B cell (primary cell): ENCODE results near the gene CMTM8. TPM values are rescaled to one million over a fixed set of nuclear protein-coding genes. Genes with fewer than 3 reads are reported as not detected.

ENCODE experiments used
- ATAC-seq: fragments of 200-7000 bp; cut with Tn5 transposase; one replicate; pipeline ENCODE4 v1.10.0; 2021; ENCODE audit warnings: low read depth, mild to moderate bottlenecking, moderate number of reproducible peaks, moderate library complexity
- CTCF ChIA-PET: fragments of 350-600 bp; sonication (Branson Sonifier 250); formaldehyde crosslinking; loops from one replicate; lab custom pipeline; 2021; ENCODE audit warnings: antibody characterized with exemption, inconsistent platforms; lab: Charles Lee
- POLR2A ChIA-PET: fragments of 350-600 bp; sonication (Branson Sonifier 250); formaldehyde crosslinking; loops from one replicate; lab custom pipeline; 2021; ENCODE audit warnings: antibody characterized with exemption; lab: Charles Lee
- DNase-seq: peaks from one replicate; pipeline ENCODE4 v3.0.0; 2013
- H2AFZ ChIP-seq: 2 replicates; pipeline ENCODE4 v1.6.1; 2012; ENCODE audit warnings: mild to moderate bottlenecking, low read depth, low read length; ENCODE audit not compliant: insufficient read depth, poor library complexity, severe bottlenecking
- H3K27ac ChIP-seq, 2 donors: 1 replicate in 1 of 2; 2 replicates in 1 of 2; pipeline ENCODE4 v1.5.1; 2012 to 2013; ENCODE audit warnings: low read length in 2 of 2, mild to moderate bottlenecking in 2 of 2, moderate library complexity in 1 of 2
- H3K27me3 ChIP-seq, 4 experiments: fragments of 200-600 bp in 1 of 4; sonication (generic) in 1 of 4; replicated peaks in 1 of 4; 1 replicate in 2 of 4; 2 replicates in 2 of 4; pipeline versions ENCODE4 v1.6.1 to v1.7.0; 2013 to 2016; ENCODE audit warnings: low read length in 3 of 4, mild to moderate bottlenecking in 2 of 4, mixed read lengths in 1 of 4, moderate library complexity in 1 of 4; ENCODE audit not compliant: insufficient read depth in 4 of 4, control insufficient read depth in 3 of 4; ENCODE audit errors: control extremely low read depth in 1 of 4
- H3K36me3 ChIP-seq, 2 experiments: replicated peaks in 1 of 2; 1 replicate in 1 of 2; 2 replicates in 1 of 2; pipeline versions ENCODE4 v1.6.1 to v1.7.1; 2013; ENCODE audit warnings: low read length in 1 of 2; ENCODE audit not compliant: insufficient read depth in 2 of 2, control insufficient read depth in 1 of 2; ENCODE audit errors: control extremely low read depth in 1 of 2, extremely low read depth in 1 of 2
- H3K4me1 ChIP-seq, 2 donors: fragments of 200-600 bp in 1 of 2; sonication (generic) in 1 of 2; 1 replicate in 1 of 2; 2 replicates in 1 of 2; pipeline versions ENCODE4 v1.5.1 to v1.6.1; 2013 to 2017; ENCODE audit warnings: low read length in 2 of 2; ENCODE audit not compliant: control insufficient read depth in 2 of 2, insufficient read depth in 2 of 2
- H3K4me2 ChIP-seq: replicated peaks from 2 replicates; pipeline ENCODE3; 2012; ENCODE audit warnings: mild to moderate bottlenecking, low read depth, low read length; ENCODE audit not compliant: poor library complexity, severe bottlenecking
- H3K4me3 ChIP-seq, 5 experiments: fragments of 200-600 bp in 1 of 5; sonication (generic) in 1 of 5; 1 replicate in 3 of 5; 2 replicates in 2 of 5; pipeline versions ENCODE4 v1.5.1 to v1.7.0; 2011 to 2016; ENCODE audit warnings: low read length in 4 of 5, mild to moderate bottlenecking in 4 of 5, low read depth in 2 of 5, control low read depth in 1 of 5, moderate library complexity in 1 of 5; ENCODE audit not compliant: insufficient read depth in 1 of 5; ENCODE audit errors: control extremely low read depth in 1 of 5, extremely low read depth in 1 of 5
- H3K79me2 ChIP-seq: fragments of 200-600 bp; sonication (generic); one replicate; pipeline ENCODE4 v1.6.0; 2016; ENCODE audit warnings: low read length; ENCODE audit not compliant: control insufficient read depth, insufficient read depth
- H3K9ac ChIP-seq: fragments of 200-600 bp; sonication (generic); 2 replicates; pipeline ENCODE4 v1.6.1; 2017; ENCODE audit warnings: mild to moderate bottlenecking, low read length, moderate library complexity
- H3K9me3 ChIP-seq, 3 donors: one replicate each; pipeline versions ENCODE4 v1.6.1 to v1.7.1; 2013; ENCODE audit warnings: low read length in 2 of 3; ENCODE audit not compliant: control insufficient read depth in 2 of 3, insufficient read depth in 1 of 3; ENCODE audit errors: control extremely low read depth in 1 of 3
- H4K20me1 ChIP-seq: 2 replicates; pipeline ENCODE4 v1.6.0; 2012; ENCODE audit warnings: mild to moderate bottlenecking, low read length; ENCODE audit not compliant: insufficient read depth, control insufficient read depth, poor library complexity, severe bottlenecking
- H3K27ac Mint-ChIP-seq: one replicate; pipeline ENCODE4 v1.8.0; 2021; ENCODE audit warnings: mixed read lengths
- H3K27me3 Mint-ChIP-seq: one replicate; pipeline ENCODE4 v1.8.0; 2021; ENCODE audit warnings: mixed read lengths
- H3K4me1 Mint-ChIP-seq: one replicate; pipeline ENCODE4 v1.8.0; 2021; ENCODE audit warnings: mixed read lengths
- H3K4me3 Mint-ChIP-seq: one replicate; pipeline ENCODE4 v1.8.0; 2021; ENCODE audit warnings: mixed read lengths
- H3K9me3 Mint-ChIP-seq: one replicate; pipeline ENCODE4 v1.8.0; 2022; ENCODE audit warnings: mixed read lengths; ENCODE audit not compliant: insufficient read depth
- EZH2 ChIP-seq: IDR thresholded peaks from 2 replicates; pipeline ENCODE4 v1.6.1; 2012; ENCODE audit warnings: borderline replicate concordance, low read depth, mild to moderate bottlenecking, moderate library complexity, low read length; ENCODE audit not compliant: insufficient read depth, poor library complexity, severe bottlenecking
- WGBS: methylation state at CpG from one replicate; pipeline ENCODE4 v1.1.5; 2013; ENCODE audit warnings: missing lambda C conversion rate; ENCODE audit not compliant: insufficient coverage; 5-methylcytosine and 5-hydroxymethylcytosine counted together
- intact Hi-C: fragments of 100-400 bp; cut with micrococcal nuclease; formaldehyde crosslinking; loops from one replicate; pipeline ENCODE4 v1.10.0; 2022
- polyA plus RNA-seq: library from polyadenylated mRNA; depleted of rRNA; stranded (reverse); fragments of >200 nt; gene quantifications from 2 replicates; pipeline ENCODE4 v1.2.3, GENCODE V29; 2012
- total RNA-seq, 2 donors: library from RNA; stranded (reverse); fragments of 120-200 nt in 1 of 2; gene quantifications; 1 replicate in 1 of 2; 2 replicates in 1 of 2; pipeline versions ENCODE4 v1.2.3 to v1.2.4, GENCODE V29; 2013 to 2022
- TF ChIP-seq, protein P1 (sequence below): fragments of 200-600 bp; IDR thresholded peaks from one replicate; pipeline ENCODE4 v1.8.0; 2022; ENCODE audit warnings: antibody characterized with exemption, mild to moderate bottlenecking

The CMTM8 gene
- total and polyA plus RNA-seq, 2 donors (not counting 1 experiment from before 2014, with no cell fraction given) = 0.25 to 0.28 TPM

DNA sequence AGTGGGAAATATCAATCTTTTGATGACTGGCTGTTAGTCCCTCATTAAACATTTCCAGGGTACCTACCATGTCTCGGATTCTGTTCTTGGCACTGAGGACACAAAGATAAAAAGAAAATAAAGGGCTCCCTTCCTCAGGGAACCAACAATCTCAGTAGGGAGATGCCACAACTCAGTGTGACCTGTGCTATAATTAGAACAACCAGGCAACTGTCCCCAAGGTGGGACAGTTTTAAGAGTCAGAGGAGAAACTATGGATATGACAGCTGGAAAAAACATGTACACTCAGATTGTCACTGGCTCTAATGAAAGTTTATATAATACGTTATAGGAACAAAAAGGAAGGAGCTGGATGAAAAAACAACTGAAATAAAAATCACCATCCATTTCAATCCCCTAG, 23.3 kb upstream of the CMTM8 start:
- no peak for TF ChIP-seq EZH2
- TF ChIP-seq, protein P1, sequence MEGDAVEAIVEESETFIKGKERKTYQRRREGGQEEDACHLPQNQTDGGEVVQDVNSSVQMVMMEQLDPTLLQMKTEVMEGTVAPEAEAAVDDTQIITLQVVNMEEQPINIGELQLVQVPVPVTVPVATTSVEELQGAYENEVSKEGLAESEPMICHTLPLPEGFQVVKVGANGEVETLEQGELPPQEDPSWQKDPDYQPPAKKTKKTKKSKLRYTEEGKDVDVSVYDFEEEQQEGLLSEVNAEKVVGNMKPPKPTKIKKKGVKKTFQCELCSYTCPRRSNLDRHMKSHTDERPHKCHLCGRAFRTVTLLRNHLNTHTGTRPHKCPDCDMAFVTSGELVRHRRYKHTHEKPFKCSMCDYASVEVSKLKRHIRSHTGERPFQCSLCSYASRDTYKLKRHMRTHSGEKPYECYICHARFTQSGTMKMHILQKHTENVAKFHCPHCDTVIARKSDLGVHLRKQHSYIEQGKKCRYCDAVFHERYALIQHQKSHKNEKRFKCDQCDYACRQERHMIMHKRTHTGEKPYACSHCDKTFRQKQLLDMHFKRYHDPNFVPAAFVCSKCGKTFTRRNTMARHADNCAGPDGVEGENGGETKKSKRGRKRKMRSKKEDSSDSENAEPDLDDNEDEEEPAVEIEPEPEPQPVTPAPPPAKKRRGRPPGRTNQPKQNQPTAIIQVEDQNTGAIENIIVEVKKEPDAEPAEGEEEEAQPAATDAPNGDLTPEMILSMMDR = no peak
- intact Hi-C loops = no loop called here
- no peak overlapping the region for H3K9ac ChIP-seq

GRCh38 chr3:32216172-32216783, 22.2 kb upstream of the CMTM8 start:
- Histone ChIP-seq H3K27ac (no peak overlapping the region), H4K20me1 (no peaks in the 10 kb centered on the region), H3K4me3 (no peak overlapping the region), H2AFZ (no peak overlapping the region), H3K9ac (no peak overlapping the region), H3K4me1 (no peaks in the 10 kb centered on the region), H3K79me2 (no peaks in the 10 kb centered on the region), H3K9me3 (peaks cover 0 to 4% (median 3%) of the 10 kb centered on the region in 3 donors), H3K36me3 (no peaks in the 10 kb centered on the region), H3K27me3 (no peaks in the 10 kb centered on the region), H3K4me2 (no peak overlapping the region)
- intact Hi-C loops = no loop called here
- TF ChIP-seq EZH2 = no peak
- TF ChIP-seq, protein P1 = no peak
- CTCF ChIA-PET = no interaction called here
- 57% methylated on average over 4 of the region's 10 CpGs for WGBS
- Mint-ChIP-seq H3K27ac (no peak overlapping the region), H3K4me3 (no peak overlapping the region), H3K9me3 (peaks cover 7% of the 10 kb centered on the region), H3K27me3 (peaks cover 32% of the 10 kb centered on the region), H3K4me1 (no peaks in the 10 kb centered on the region)
- DNase-seq (no peak), ATAC-seq (no peak)
- POLR2A ChIA-PET = no interaction called here

More for the DNA sequence above, 23.3 kb upstream of the CMTM8 start:
- Mint-ChIP-seq H3K27me3 (peaks cover 24% of the 10 kb centered on the region), H3K9me3 (peaks cover 7% of the 10 kb centered on the region), H3K4me3 (no peak overlapping the region), H3K27ac (no peak overlapping the region), H3K4me1 (no peaks in the 10 kb centered on the region)
- Histone ChIP-seq H3K36me3 (no peaks in the 10 kb centered on the region), H3K27ac (no peak overlapping the region), H4K20me1 (no peaks in the 10 kb centered on the region), H3K79me2 (no peaks in the 10 kb centered on the region), H3K27me3 (no peaks in the 10 kb centered on the region), H2AFZ (no peak overlapping the region), H3K4me3 (no peak overlapping the region), H3K4me2 (no peak overlapping the region), H3K9me3 (peaks cover 0 to 4% (median 3%) of the 10 kb centered on the region in 3 donors), H3K4me1 (no peaks in the 10 kb centered on the region)
- ChIA-PET POLR2A (no interaction called here), CTCF (no interaction called here)
- WGBS = 80% methylated on average over 1 of the region's 2 CpGs
- DNase-seq = no peak
- no peak for ATAC-seq
